Uterus (tissue), 2 donors: ENCODE measurements around the gene ARHGAP15.

Experiments
- CTCF ChIP-seq, 4 experiments: fragments of 200-600 bp in 2 of 4; fragments of 450-650 bp in 2 of 4; sonication (generic) in 2 of 4; IDR thresholded peaks; one replicate each; pipeline ENCODE4 v1.5.1; 2016 to 2019; ENCODE audit warnings: antibody characterized with exemption in 4 of 4, mild to moderate bottlenecking in 2 of 4, moderate library complexity in 1 of 4
- POLR2A ChIP-seq, 2 donors: fragments of 450-650 bp; IDR thresholded peaks; one replicate each; pipeline ENCODE4 v1.6.1; 2016; ENCODE audit warnings: antibody characterized with exemption in 2 of 2, mild to moderate bottlenecking in 1 of 2, moderate library complexity in 1 of 2

- TF ChIP-seq CTCF (IDR thresholded peaks at IDR 0.05) = no peak
- no peak for TF ChIP-seq POLR2A (IDR thresholded peaks at IDR 0.05)
Observed at GRCh38 chr2:143392358-143392757, 263.1 kb downstream of the ARHGAP15 start.
